ENCODE results near the gene SLC4A3. TPM values are rescaled to one million over a fixed set of nuclear protein-coding genes. Genes with fewer than 3 reads are reported as not detected.

Gene SLC4A3
- total RNA-seq, 1 experiment from 2014 or later = 23.0 TPM

- TF ChIP-seq ZBTB33 (IDR thresholded peaks at IDR 0.05; ENCODE audit: extremely low read depth, insufficient replicate concordance, low read length) = no peak
- no peak for TF ChIP-seq REST (IDR thresholded peaks at IDR 0.05; ENCODE audit: low read depth)
- no peak for TF ChIP-seq ZNF274 (IDR thresholded peaks at IDR 0.05; ENCODE audit: low read depth, low read length)
- TF ChIP-seq RAD21 (IDR thresholded peaks at IDR 0.05; ENCODE audit: low read depth) = no peak
These were observed 5.5 kb upstream of the SLC4A3 start (continued) for GRCh38 chr2:219621935-219622334.

- TF ChIP-seq REST (IDR thresholded peaks at IDR 0.05; ENCODE audit: low read depth) = no peak
- no peak for TF ChIP-seq EGR1 (IDR thresholded peaks at IDR 0.05; ENCODE audit: low read depth)
- no peak for TF ChIP-seq POLR2A (IDR thresholded peaks at IDR 0.05; ENCODE audit: borderline replicate concordance, extremely low read depth, insufficient read depth, insufficient read length)
- TF ChIP-seq MAX (IDR thresholded peaks at IDR 0.05) = no peak
- no peak for TF ChIP-seq YY1 (IDR thresholded peaks at IDR 0.05; ENCODE audit: extremely low read depth, insufficient replicate concordance, low read depth, low read length)
- TF ChIP-seq ZBTB33 (IDR thresholded peaks at IDR 0.05; ENCODE audit: extremely low read depth, insufficient replicate concordance, low read length) = no peak
- no peak for TF ChIP-seq EZH2 (IDR thresholded peaks at IDR 0.05)
- no peak for TF ChIP-seq JUND (IDR thresholded peaks at IDR 0.05)
- TF ChIP-seq TCF7L2 (IDR thresholded peaks at IDR 0.05; ENCODE audit: borderline replicate concordance, extremely low read depth, insufficient read depth, insufficient read length) = no peak
- no peak for TF ChIP-seq ELF1 (IDR thresholded peaks at IDR 0.05; ENCODE audit: borderline replicate concordance, low read depth)
- Histone ChIP-seq H3K27me3 (ENCODE audit: insufficient read depth, low read length) (no peaks in the 10 kb centered on the region), H3K4me1 (ENCODE audit: control insufficient read depth in 1 of 2, insufficient read depth in 2 of 2, low read length in 2 of 2) (peaks cover 4 to 9% of the 10 kb centered on the region in 2 experiments; a peak in 3 of 4 replicates), H3K27ac (ENCODE audit: low read depth, low read length) (no peak overlapping the region), H3K9ac (ENCODE audit: low read length) (no peak overlapping the region), H4K20me1 (ENCODE audit: insufficient read depth) (no peaks in the 10 kb centered on the region), H3K9me2 (ENCODE audit: insufficient read depth) (no peaks in the 10 kb centered on the region), H3K36me3 (ENCODE audit: control insufficient read depth in 1 of 2, insufficient read depth in 2 of 2, low read length in 2 of 2) (no peaks in the 10 kb centered on the region), H2AFZ (ENCODE audit: low read depth, low read length, poor library complexity, severe bottlenecking) (no peak overlapping the region), H3K79me2 (ENCODE audit: insufficient read depth, low read length) (no peaks in the 10 kb centered on the region), H3K4me2 (ENCODE audit: low read length) (no peak overlapping the region), H3K4me3 (replicated peaks in 1 of 2; ENCODE audit: low read depth in 1 of 2, low read length in 2 of 2) (no peak overlapping the region), H3K9me3 (ENCODE audit: control insufficient read depth in 1 of 2, insufficient read depth in 1 of 2, low read depth in 1 of 2, low read length in 2 of 2) (no peaks in the 10 kb centered on the region)
- intact Hi-C loops (cut with micrococcal nuclease) = no loop called here
- POLR2A ChIA-PET = no interaction called here
- DNase-seq (ENCODE audit: low read depth, low spot score) = no peak
- RAD21 ChIA-PET (ENCODE audit: low non-redundant PET in 1 of 2, low total read pairs in 2 of 2, uncharacterized antibody in 2 of 2, unreplicated experiment in 2 of 2) = no interaction called here
- ATAC-seq = no peak
- BruUV-seq (replicated peaks) = no TSS peak
- CTCF ChIA-PET = no interaction called here
These were observed 5.0 kb upstream of the SLC4A3 start for GRCh38 chr2:219622472-219622871.

Data from HCT116 (cell line).